ENCODE data around the gene AQP12B.

DNA sequence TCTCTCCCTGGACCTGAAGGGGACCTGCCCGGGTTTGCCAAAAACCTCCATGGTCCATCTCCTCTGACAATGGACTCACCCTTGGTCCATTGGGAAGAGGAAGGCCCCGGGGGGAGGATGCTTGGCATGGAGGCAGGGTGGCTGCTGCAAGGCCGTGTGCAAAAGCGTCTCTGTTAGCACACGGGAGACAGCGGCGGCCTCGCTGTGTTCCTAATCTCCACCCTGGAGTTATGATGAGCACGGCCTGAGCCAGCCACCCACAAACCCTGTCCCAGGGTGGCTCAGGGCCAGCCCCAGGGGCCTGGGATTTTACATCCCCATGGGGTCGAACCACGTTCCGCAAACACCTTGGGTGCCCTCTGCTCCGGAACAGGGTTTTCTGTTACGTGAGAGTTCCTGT is 44.8 kb upstream of the AQP12B start:
- TF ChIP-seq, protein P1, sequence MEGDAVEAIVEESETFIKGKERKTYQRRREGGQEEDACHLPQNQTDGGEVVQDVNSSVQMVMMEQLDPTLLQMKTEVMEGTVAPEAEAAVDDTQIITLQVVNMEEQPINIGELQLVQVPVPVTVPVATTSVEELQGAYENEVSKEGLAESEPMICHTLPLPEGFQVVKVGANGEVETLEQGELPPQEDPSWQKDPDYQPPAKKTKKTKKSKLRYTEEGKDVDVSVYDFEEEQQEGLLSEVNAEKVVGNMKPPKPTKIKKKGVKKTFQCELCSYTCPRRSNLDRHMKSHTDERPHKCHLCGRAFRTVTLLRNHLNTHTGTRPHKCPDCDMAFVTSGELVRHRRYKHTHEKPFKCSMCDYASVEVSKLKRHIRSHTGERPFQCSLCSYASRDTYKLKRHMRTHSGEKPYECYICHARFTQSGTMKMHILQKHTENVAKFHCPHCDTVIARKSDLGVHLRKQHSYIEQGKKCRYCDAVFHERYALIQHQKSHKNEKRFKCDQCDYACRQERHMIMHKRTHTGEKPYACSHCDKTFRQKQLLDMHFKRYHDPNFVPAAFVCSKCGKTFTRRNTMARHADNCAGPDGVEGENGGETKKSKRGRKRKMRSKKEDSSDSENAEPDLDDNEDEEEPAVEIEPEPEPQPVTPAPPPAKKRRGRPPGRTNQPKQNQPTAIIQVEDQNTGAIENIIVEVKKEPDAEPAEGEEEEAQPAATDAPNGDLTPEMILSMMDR (IDR thresholded peaks at IDR 0.05; ENCODE audit: low read depth, low read length, poor library complexity, severe bottlenecking) = no peak
- no peak for TF ChIP-seq EZH2phosphoT487 (IDR thresholded peaks at IDR 0.05; ENCODE audit: borderline replicate concordance, low read length)

Data from DOHH2 (cell line).